Mucosa of descending colon (tissue), 3 donors: ENCODE data around the gene TOE1. TPM values are rescaled to one million over a fixed set of nuclear protein-coding genes. Genes with fewer than 3 reads are reported as not detected.

ENCODE experiments used
- ATAC-seq: fragments of 200-7000 bp; cut with Tn5 transposase; one replicate; pipeline ENCODE4 v1.9.1; 2020; ENCODE audit warnings: mild to moderate bottlenecking, moderate library complexity
- DNase-seq, 3 donors: peaks; one replicate each; pipeline ENCODE4 v3.0.0-alpha.2; 2020
- H3K36me3 ChIP-seq: fragments of 200-600 bp; one replicate; pipeline ENCODE4 v1.8.0; 2021; ENCODE audit warnings: low read depth, mild to moderate bottlenecking
- H3K4me1 ChIP-seq: fragments of 200-600 bp; one replicate; pipeline ENCODE4 v1.8.0; 2021; ENCODE audit warnings: low read depth, mild to moderate bottlenecking
- H3K4me3 ChIP-seq: fragments of 200-600 bp; one replicate; pipeline ENCODE4 v1.8.0; 2021; ENCODE audit warnings: mild to moderate bottlenecking
- H3K9me3 ChIP-seq: fragments of 200-600 bp; one replicate; pipeline ENCODE4 v1.8.0; 2021; ENCODE audit warnings: mild to moderate bottlenecking
- CTCF ChIP-seq: fragments of 200-600 bp; IDR thresholded peaks from one replicate; pipeline ENCODE4 v1.8.0; 2022; ENCODE audit warnings: antibody characterized with exemption, mild to moderate bottlenecking
- intact Hi-C, 2 donors: fragments of 100-400 bp; cut with DNase I in 1 of 2; cut with micrococcal nuclease in 1 of 2; formaldehyde crosslinking; loops; one replicate each; pipeline versions ENCODE4 v1.11.0 to v1.11.1; 2022; cut with DNase I, micrococcal nuclease
- total RNA-seq, 3 donors: library from RNA; stranded (reverse); fragmentation: NEBNext Ultra II Directional in 2 of 3; extraction: Animal tissue kit (Norgen Biotek cat#: 25700) in 2 of 3; gene quantifications; one replicate each; pipeline versions ENCODE4 v1.2.1 to v1.2.4, GENCODE V29; 2021 to 2023
- donor health status: DM: no; HTN: no; CAD: no; lungs with moderate emphysema.
- donor health status: DM: no; HTN: no; CAD: no.
- donor health status: DM: no; HTN: yes; CAD: no.

The TOE1 gene
- total RNA-seq, 3 donors from 2014 or later = 11.1 to 18.7 (median 12.9) TPM

GRCh38 chr1:45346473-45346872 is 6.5 kb downstream of the TOE1 start:
- no peaks in the 10 kb centered on the region for H3K9me3 ChIP-seq
- intact Hi-C loops = no loop called here
- H3K4me3 ChIP-seq = no peak overlapping the region
- no peaks in the 10 kb centered on the region for H3K36me3 ChIP-seq
- no peak for ATAC-seq
- DNase-seq = no peak
- TF ChIP-seq CTCF = no peak
- H3K4me1 ChIP-seq = peaks cover under 1% of the 10 kb centered on the region

GRCh38 chr1:45348020-45348419 is 8.1 kb downstream of the TOE1 start:
- intact Hi-C loops = no loop called here
- H3K4me3 ChIP-seq = no peak overlapping the region
- ATAC-seq = no peak

GRCh38 chr1:45348609-45348965 is 8.6 kb downstream of the TOE1 start:
- H3K4me1 ChIP-seq = no peaks in the 10 kb centered on the region
- DNase-seq = no peak
- H3K9me3 ChIP-seq = no peaks in the 10 kb centered on the region
- ATAC-seq = no peak
- TF ChIP-seq CTCF = no peak
- H3K4me3 ChIP-seq = no peak overlapping the region
- intact Hi-C loops = no loop called here
- no peaks in the 10 kb centered on the region for H3K36me3 ChIP-seq

More at GRCh38 chr1:45348020-45348419, 8.1 kb downstream of the TOE1 start:
- no peaks in the 10 kb centered on the region for H3K9me3 ChIP-seq
- DNase-seq = no peak
- TF ChIP-seq CTCF = no peak
- H3K4me1 ChIP-seq = no peaks in the 10 kb centered on the region
- no peaks in the 10 kb centered on the region for H3K36me3 ChIP-seq

GRCh38 chr1:45348966-45349677 is 9.2 kb downstream of the TOE1 start:
- intact Hi-C loops = no loop called here
- Histone ChIP-seq H3K36me3 (no peaks in the 10 kb centered on the region), H3K4me1 (no peaks in the 10 kb centered on the region), H3K4me3 (no peak overlapping the region), H3K9me3 (no peaks in the 10 kb centered on the region)
- ATAC-seq (peak; percentile 7), DNase-seq (no peak)
- no peak for TF ChIP-seq CTCF

- no peak for DNase-seq
- no peaks in the 10 kb centered on the region for H3K36me3 ChIP-seq
- H3K4me1 ChIP-seq = no peaks in the 10 kb centered on the region
- intact Hi-C loops = loop anchor here in 1 of 2 donors (5.0 to 10.0 kb wide), 2 partner anchors 146 to 223 kb away; no protein-coding TSS in a partner anchor
- H3K4me3 ChIP-seq = no peak overlapping the region
- no peak for TF ChIP-seq CTCF
- H3K9me3 ChIP-seq = no peaks in the 10 kb centered on the region
- ATAC-seq = no peak
Observed at GRCh38 chr1:45351508-45351907, 11.5 kb downstream of the TOE1 start.
